Breast epithelium (tissue), 3 donors: ENCODE data around the gene SLX4.
"Not testable (repeated sequence)": the region's sequence is repeated elsewhere in the genome, so short reads cannot be mapped to it uniquely, and the experiment has no call there.

Source experiments
- CTCF ChIP-seq, 3 donors: fragments of 450-650 bp; IDR thresholded peaks; one replicate each; pipeline ENCODE4 v1.5.1; 2016 to 2017; ENCODE audit warnings: antibody characterized with exemption in 3 of 3, mild to moderate bottlenecking in 3 of 3, moderate library complexity in 3 of 3
- POLR2A ChIP-seq: fragments of 450-650 bp; IDR thresholded peaks from one replicate; pipeline ENCODE4 v1.6.1; 2016; ENCODE audit warnings: antibody characterized with exemption, mild to moderate bottlenecking, moderate library complexity
- POLR2AphosphoS5 ChIP-seq, 3 donors: sonication (generic); formaldehyde crosslinking; IDR thresholded peaks; one replicate each; pipeline ENCODE4 v1.6.1; 2017; ENCODE audit warnings: antibody characterized with exemption in 3 of 3

GRCh38 chr16:3656160-3656490 lies 44.7 kb upstream of the SLX4 start:
- not testable (repeated sequence) for TF ChIP-seq POLR2A; CTCF (IDR thresholded peaks at IDR 0.05); POLR2AphosphoS5 (IDR thresholded peaks at IDR 0.05)
